ENCODE data around the gene CFI. TPM values are rescaled to one million over a fixed set of nuclear protein-coding genes. Genes with fewer than 3 reads are reported as not detected.

The CFI gene
- total and polyA plus RNA-seq, 2 donors (not counting 1 experiment from before 2014, with no cell fraction given): not detected

DNA sequence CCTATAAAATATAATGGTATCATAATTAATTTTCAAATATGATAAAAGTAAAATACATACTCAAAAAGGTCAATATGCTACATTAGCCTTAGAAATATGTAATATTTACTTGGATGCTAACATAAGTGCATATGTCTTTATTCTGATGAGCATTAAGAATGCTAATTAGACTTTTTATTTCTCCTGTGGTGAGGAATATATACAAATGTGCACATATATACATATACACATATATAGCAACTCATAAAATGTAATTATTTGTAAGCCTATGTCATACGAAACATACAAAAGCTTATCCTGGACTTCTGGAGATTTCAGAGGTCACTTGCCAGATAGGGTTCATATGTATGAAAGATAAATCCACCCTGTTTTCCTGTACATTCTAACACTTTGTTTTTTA is 83.0 kb downstream of the CFI start:
- POLR2A ChIA-PET: no interaction called here
- no peak overlapping the region for H3K9ac ChIP-seq (ENCODE audit: low read length)
- no peak overlapping the region for H3K4me2 ChIP-seq (replicated peaks; ENCODE audit: low read depth, low read length, poor library complexity, severe bottlenecking)
- peaks cover 8 to 12% of the 10 kb centered on the region in 2 donors for H3K4me1 ChIP-seq (ENCODE audit: control insufficient read depth in 2 of 2, insufficient read depth in 2 of 2, low read length in 2 of 2)
- peaks cover 7% of the 10 kb centered on the region for H3K4me1 Mint-ChIP-seq
- WGBS (ENCODE audit: insufficient coverage): no CpG with 5 or more reads among the region's 1 CpG
- H3K4me3 ChIP-seq (ENCODE audit: control extremely low read depth in 1 of 5, extremely low read depth in 1 of 5, insufficient read depth in 1 of 5, low read depth in 2 of 5, low read length in 4 of 5): no peak overlapping the region
- no peak overlapping the region for H3K4me3 Mint-ChIP-seq
- DNase-seq: no peak
- H3K27ac ChIP-seq (ENCODE audit: low read length in 2 of 2): no peak overlapping the region
- no peaks in the 10 kb centered on the region for H3K9me3 Mint-ChIP-seq (ENCODE audit: insufficient read depth)
- TF ChIP-seq EZH2 (IDR thresholded peaks at IDR 0.05; ENCODE audit: borderline replicate concordance, insufficient read depth, low read depth, low read length, poor library complexity, severe bottlenecking): no peak
- TF ChIP-seq, protein P1, sequence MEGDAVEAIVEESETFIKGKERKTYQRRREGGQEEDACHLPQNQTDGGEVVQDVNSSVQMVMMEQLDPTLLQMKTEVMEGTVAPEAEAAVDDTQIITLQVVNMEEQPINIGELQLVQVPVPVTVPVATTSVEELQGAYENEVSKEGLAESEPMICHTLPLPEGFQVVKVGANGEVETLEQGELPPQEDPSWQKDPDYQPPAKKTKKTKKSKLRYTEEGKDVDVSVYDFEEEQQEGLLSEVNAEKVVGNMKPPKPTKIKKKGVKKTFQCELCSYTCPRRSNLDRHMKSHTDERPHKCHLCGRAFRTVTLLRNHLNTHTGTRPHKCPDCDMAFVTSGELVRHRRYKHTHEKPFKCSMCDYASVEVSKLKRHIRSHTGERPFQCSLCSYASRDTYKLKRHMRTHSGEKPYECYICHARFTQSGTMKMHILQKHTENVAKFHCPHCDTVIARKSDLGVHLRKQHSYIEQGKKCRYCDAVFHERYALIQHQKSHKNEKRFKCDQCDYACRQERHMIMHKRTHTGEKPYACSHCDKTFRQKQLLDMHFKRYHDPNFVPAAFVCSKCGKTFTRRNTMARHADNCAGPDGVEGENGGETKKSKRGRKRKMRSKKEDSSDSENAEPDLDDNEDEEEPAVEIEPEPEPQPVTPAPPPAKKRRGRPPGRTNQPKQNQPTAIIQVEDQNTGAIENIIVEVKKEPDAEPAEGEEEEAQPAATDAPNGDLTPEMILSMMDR (IDR thresholded peaks at IDR 0.05): no peak
- CTCF ChIA-PET: no interaction called here
- H3K27ac Mint-ChIP-seq: no peak overlapping the region
- no peak overlapping the region for H2AFZ ChIP-seq (ENCODE audit: insufficient read depth, low read depth, low read length, poor library complexity, severe bottlenecking)
- no peaks in the 10 kb centered on the region for H3K27me3 Mint-ChIP-seq
- intact Hi-C loops (cut with micrococcal nuclease): no loop called here
- H3K36me3 ChIP-seq (replicated peaks in 1 of 2; ENCODE audit: control extremely low read depth in 1 of 2, control insufficient read depth in 1 of 2, extremely low read depth in 1 of 2, insufficient read depth in 2 of 2, low read length in 1 of 2): peaks cover 6 to 21% of the 10 kb centered on the region in 2 experiments
- H3K79me2 ChIP-seq (ENCODE audit: control insufficient read depth, insufficient read depth, low read length): peaks cover 19% of the 10 kb centered on the region
- no peaks in the 10 kb centered on the region for H3K9me3 ChIP-seq (ENCODE audit: control extremely low read depth in 1 of 3, control insufficient read depth in 2 of 3, insufficient read depth in 1 of 3, low read length in 2 of 3)
- ATAC-seq (ENCODE audit: low read depth): no peak
- H3K27me3 ChIP-seq (replicated peaks in 1 of 4; ENCODE audit: control extremely low read depth in 1 of 4, control insufficient read depth in 3 of 4, insufficient read depth in 4 of 4, low read length in 3 of 4): no peaks in the 10 kb centered on the region
- H4K20me1 ChIP-seq (ENCODE audit: control insufficient read depth, insufficient read depth, low read length, poor library complexity, severe bottlenecking): no peaks in the 10 kb centered on the region

DNA sequence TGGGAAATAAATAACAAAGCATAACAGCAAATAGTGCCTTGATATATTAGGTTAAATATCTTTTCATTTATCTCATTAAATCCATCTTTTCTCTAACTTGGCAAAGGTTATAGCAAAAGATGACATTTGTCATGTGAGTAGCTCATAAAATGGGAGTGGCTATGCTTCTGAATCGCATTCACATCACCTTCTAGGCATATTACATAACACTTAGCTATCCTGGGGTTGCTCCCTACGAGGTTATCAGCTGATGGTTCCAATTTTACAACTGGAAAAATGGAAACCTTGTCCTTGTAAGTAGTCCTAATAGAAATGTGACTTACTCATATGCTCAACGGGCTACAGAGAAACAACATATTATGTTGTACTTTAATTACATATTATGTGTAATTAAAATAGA is 88.3 kb downstream of the CFI start:
- DNase-seq (no peak), ATAC-seq (ENCODE audit: low read depth) (no peak)
- Mint-ChIP-seq H3K4me1 (no peaks in the 10 kb centered on the region), H3K27ac (no peak overlapping the region), H3K27me3 (no peaks in the 10 kb centered on the region), H3K4me3 (no peak overlapping the region), H3K9me3 (ENCODE audit: insufficient read depth) (no peaks in the 10 kb centered on the region)
- POLR2A ChIA-PET: no interaction called here
- CTCF ChIA-PET: interaction anchor here (0.6 to 0.7 kb wide), 2 partner anchors 10 to 166 kb away, joined by 3 read pairs; partner anchors contain the start of gene CASP6
- Histone ChIP-seq H4K20me1 (ENCODE audit: control insufficient read depth, insufficient read depth, low read length, poor library complexity, severe bottlenecking) (no peaks in the 10 kb centered on the region), H3K9me3 (ENCODE audit: control extremely low read depth in 1 of 3, control insufficient read depth in 2 of 3, insufficient read depth in 1 of 3, low read length in 2 of 3) (no peaks in the 10 kb centered on the region), H3K36me3 (replicated peaks in 1 of 2; ENCODE audit: control extremely low read depth in 1 of 2, control insufficient read depth in 1 of 2, extremely low read depth in 1 of 2, insufficient read depth in 2 of 2, low read length in 1 of 2) (peaks cover 11 to 19% of the 10 kb centered on the region in 2 experiments), H3K4me3 (ENCODE audit: control extremely low read depth in 1 of 5, extremely low read depth in 1 of 5, insufficient read depth in 1 of 5, low read depth in 2 of 5, low read length in 4 of 5) (no peak overlapping the region), H3K4me2 (replicated peaks; ENCODE audit: low read depth, low read length, poor library complexity, severe bottlenecking) (no peak overlapping the region), H3K27me3 (replicated peaks in 1 of 4; ENCODE audit: control extremely low read depth in 1 of 4, control insufficient read depth in 3 of 4, insufficient read depth in 4 of 4, low read length in 3 of 4) (no peaks in the 10 kb centered on the region), H3K79me2 (ENCODE audit: control insufficient read depth, insufficient read depth, low read length) (no peaks in the 10 kb centered on the region), H3K27ac (ENCODE audit: low read length in 2 of 2) (no peak overlapping the region), H3K4me1 (ENCODE audit: control insufficient read depth in 2 of 2, insufficient read depth in 2 of 2, low read length in 2 of 2) (no peaks in the 10 kb centered on the region), H3K9ac (ENCODE audit: low read length) (no peak overlapping the region), H2AFZ (ENCODE audit: insufficient read depth, low read depth, low read length, poor library complexity, severe bottlenecking) (no peak overlapping the region)
- TF ChIP-seq, protein P1 (IDR thresholded peaks at IDR 0.05): no peak
- no peak for TF ChIP-seq EZH2 (IDR thresholded peaks at IDR 0.05; ENCODE audit: borderline replicate concordance, insufficient read depth, low read depth, low read length, poor library complexity, severe bottlenecking)
- WGBS (ENCODE audit: insufficient coverage): no CpG with 5 or more reads among the region's 3 CpGs
- intact Hi-C loops (cut with micrococcal nuclease): no loop called here
